Activated T-helper 1 cell treated with Interleukin-2 at 50 U/mL for 16 hours (primary cell): ENCODE measurements around the gene NOVA1.

Source experiments
- DNase-seq: peaks from one replicate; pipeline ENCODE4 v3.0.0-alpha.2; 2020; ENCODE audit warnings: low read depth

NOVA1 gene

GRCh38 chr14:26443654-26444053 is 154.2 kb downstream of the NOVA1 start:
- DNase-seq: no peak

DNA sequence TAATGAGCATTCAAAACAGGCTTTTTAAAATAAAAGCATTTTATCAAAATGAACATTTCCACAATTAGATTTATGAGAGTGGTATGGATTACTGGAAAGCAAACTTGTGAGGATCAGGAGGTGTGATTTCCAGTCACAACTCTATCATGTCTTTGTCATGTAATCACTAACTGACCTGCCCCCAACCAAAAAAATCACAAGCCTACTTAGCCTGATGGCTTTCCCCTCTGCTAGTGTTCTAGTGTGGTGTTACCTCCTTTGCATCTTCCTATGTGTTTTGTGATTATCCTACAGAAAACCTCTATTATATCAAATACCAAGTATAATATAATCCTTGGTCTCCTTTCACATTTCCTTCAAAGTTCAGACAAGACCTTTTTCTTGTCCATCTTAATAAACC is 168.6 kb downstream of the NOVA1 start:
- no peak for DNase-seq

DNA sequence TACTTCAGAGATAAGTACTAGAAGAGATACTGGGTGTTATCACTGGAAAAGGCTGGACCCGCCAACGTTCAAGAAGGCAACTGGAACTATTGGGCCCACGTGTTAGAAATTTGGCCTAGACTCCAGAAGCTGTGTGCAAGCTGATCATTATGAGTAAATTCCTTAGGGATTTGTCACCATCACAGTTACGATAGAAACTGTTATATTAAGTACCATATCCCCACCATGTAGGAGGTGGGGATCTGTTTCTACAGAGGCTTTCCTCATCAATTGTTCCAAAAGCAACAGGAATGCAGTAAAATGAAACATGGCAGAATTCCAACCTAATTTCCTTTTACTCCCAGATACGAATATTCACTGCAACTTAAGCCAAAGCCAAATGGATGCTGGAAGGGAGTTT is 170.7 kb downstream of the NOVA1 start:
- DNase-seq: no peak

- DNase-seq: no peak
These were observed 173.3 kb downstream of the NOVA1 start for GRCh38 chr14:26424537-26424936.

- no peak for DNase-seq
These were observed 182.2 kb downstream of the NOVA1 start for GRCh38 chr14:26415618-26416123.

DNA sequence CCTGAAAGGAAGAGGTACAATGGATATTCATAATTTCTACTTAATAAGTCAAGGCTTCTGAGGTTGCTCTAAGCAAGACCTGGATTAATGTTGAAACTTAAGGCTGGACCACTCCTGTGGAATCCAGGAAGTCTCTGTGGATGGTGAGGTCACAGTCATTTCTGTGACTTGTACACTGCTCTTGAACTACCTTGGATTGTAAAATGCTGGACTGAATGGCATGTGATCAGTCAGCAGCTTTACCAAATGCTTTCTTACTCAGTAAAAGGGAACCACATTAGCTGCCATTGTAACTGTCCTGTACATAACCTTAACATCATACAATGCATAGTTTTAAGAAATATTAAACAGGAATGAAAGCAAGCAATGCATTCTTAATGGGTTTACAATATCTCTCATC is 182.9 kb downstream of the NOVA1 start:
- DNase-seq: no peak

- no peak for DNase-seq
These were observed 183.7 kb downstream of the NOVA1 start for GRCh38 chr14:26414103-26414502.

GRCh38 chr14:26412421-26412820 is 185.4 kb downstream of the NOVA1 start:
- no peak for DNase-seq

DNA sequence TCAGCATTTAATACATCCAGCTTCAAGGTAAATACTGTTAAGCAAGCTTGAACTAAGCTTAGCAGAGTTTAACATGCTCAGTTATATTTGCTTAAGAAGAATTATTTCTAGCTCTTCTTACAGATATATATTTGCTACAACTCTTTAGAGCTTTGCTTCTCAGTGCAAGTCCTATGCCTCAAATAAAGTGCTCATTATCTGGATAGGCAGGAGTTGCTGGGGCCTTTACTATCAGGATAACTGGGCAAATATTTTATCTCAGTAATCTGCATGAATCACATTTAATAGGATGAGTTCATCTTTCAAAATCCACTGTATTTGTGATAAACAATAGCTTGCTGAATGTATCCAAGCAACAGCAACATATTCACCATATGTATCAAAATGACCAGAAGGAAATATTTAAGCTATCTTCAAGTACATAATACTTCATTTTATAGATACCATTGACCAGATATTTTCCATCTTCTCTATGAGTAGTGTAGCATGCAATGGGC is 187.6 kb downstream of the NOVA1 start:
- no peak for DNase-seq

DNA sequence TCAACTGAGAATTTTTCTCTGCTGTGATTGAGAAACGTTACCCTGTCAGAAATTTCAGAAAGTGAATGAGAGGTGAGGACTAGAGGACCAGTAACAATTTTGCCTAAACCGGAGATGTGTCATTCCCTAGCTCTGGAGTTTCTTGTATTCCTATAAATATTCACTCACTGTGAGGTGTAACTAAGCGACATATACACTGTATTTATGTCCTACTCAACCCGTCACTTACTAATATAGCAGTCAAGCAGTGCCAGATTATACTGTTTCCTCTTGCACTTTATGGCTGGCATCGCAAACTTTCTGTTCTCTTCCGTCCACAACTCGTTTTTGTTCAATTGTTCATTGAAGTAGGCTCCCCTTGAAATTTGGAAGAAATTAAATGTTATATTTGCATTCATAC is 192.9 kb downstream of the NOVA1 start:
- DNase-seq: no peak

- no peak for DNase-seq
These were observed 194.1 kb downstream of the NOVA1 start for GRCh38 chr14:26403760-26404159.

DNA sequence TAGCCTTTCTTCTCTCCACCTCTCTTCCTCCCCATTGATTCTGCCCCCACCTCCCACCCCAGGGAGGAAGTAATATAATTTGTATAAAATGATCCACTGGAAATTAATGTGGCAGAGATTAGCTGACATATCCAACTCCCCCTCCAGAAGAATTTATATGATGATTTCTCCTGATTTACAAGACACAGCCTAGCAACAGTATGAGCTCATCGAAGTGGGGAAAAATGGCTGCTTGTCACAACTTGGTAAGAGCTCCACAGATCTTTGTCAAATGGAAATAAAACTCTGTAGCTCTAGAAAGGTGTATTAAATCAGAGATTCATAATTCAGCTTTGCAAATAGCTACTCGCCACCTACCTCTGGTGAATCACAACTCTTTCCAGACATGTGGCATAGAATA is 195.7 kb downstream of the NOVA1 start:
- DNase-seq: no peak

DNA sequence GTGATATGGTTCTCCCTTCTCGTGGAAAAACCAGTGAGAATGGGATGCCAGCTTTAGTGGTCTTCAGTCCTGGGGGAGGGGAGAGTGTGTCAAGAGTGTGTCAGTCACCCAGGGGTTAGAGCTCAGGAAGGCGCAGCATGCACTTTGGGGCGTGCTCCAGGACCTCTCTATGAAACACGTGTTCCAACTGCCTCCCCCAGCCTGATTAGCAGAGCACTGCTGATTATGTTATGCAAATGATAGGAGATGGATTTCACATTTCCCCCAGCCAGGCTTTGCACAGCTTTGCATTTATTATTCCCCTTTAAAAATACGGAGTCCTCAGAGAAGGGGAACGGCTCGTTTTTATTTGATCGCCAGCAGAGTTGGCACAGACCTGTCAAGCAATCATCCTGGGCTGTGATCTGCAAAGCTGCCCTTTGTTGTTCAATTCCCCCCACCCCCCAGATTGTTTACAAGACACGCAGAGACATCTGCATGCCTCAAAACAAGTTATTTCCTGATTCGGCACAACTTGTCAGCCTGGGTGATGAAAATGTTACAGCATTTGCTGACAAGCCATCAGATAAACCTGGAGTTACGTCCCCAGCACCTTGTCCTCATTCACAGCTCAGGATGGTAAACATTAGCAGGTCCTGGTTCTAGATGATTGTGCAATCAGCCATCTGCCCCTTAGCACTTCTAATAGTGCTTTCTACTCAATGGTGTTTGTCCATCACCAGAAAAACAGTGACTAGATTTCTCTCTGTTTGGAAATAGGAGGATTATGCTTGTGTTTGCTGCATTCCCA is 196.5 kb downstream of the NOVA1 start:
- no peak for DNase-seq

DNA sequence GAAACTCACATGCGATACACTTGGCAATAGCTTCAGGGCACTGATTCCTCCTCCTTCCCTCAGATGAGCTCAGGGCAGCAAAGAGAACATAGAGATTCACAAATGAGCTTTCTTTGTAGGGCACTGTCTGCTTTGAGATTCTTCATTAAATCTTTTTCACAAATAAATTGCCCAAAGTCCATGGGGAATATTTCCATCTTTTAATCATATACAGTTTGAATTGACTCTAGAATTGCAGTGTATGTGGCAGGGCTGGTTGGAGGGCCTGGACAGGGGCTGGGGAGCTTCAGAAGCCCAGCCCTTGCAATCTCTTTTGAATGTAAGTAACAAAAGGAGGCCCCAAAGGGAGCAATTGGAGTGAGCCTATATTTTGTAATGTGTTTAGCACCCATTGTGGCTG is 197.5 kb downstream of the NOVA1 start:
- no peak for DNase-seq

GRCh38 chr14:26398616-26399015 is 199.2 kb downstream of the NOVA1 start:
- no peak for DNase-seq
